GM12878 (cell line): ENCODE results near the gene C17orf50. TPM values are rescaled to one million over a fixed set of nuclear protein-coding genes. Genes with fewer than 3 reads are reported as not detected.

ENCODE experiments used
- ATAC-seq: fragments of 200-7000 bp; cut with Tn5 transposase; 3 replicates; pipeline ENCODE4 v1.9.1; 2020; ENCODE audit warnings: mild to moderate bottlenecking, moderate library complexity
- BruUV-seq: library from RNA; stranded (reverse); fragments of 400-500 nt; replicated peaks from 2 replicates; lab custom pipeline; 2021; lab: Mats Ljungman, UMichigan
- CTCF ChIA-PET: fragments of 300-600 bp; sonication (Branson Sonifier 250); formaldehyde crosslinking; extraction: SDS; loops from one replicate; lab custom pipeline; 2021; ENCODE audit warnings: inconsistent platforms; lab: Yijun Ruan, JAX
- POLR2A ChIA-PET: fragments of 350-600 bp; formaldehyde crosslinking; extraction: SDS; loops from one replicate; lab custom pipeline; 2021; ENCODE audit warnings: inconsistent platforms; lab: Charles Lee
- RAD21 ChIA-PET: fragments of 300-600 bp; sonication (Branson Sonifier 250); formaldehyde crosslinking; loops from one replicate; lab custom pipeline; 2023; ENCODE audit warnings: antibody characterized with exemption; ENCODE audit not compliant: unreplicated experiment; lab: Charles Lee
- SMC1A ChIA-PET: fragments of 300-600 bp; sonication (Branson Sonifier 250); formaldehyde crosslinking; loops from one replicate; lab custom pipeline; 2023; ENCODE audit not compliant: unreplicated experiment, uncharacterized antibody; lab: Charles Lee
- DNase-seq: peaks from one replicate; pipeline ENCODE4 v3.0.0-alpha.2; 2011; ENCODE audit warnings: low read depth, low spot score
- FAIRE-seq: peaks from 3 replicates; lab custom pipeline; 2011; peaks lifted over from hg19 to GRCh38; lab: Jason Lieb, UNC
- H2AFZ ChIP-seq: 2 replicates; pipeline ENCODE4 v1.6.0; 2011; ENCODE audit warnings: low read depth, low read length, control low read depth; ENCODE audit not compliant: control insufficient read depth
- H3K27ac ChIP-seq: 2 replicates; pipeline ENCODE4 v1.5.1; 2011; ENCODE audit warnings: control low read depth; ENCODE audit not compliant: control insufficient read depth, insufficient read depth
- H3K27me3 ChIP-seq, 2 experiments: replicated peaks in 1 of 2; 2 replicates each; pipeline versions ENCODE4 v1.6.0 to v1.6.1; 2011; ENCODE audit warnings: low read length in 1 of 2; ENCODE audit not compliant: control insufficient read depth in 2 of 2, insufficient read depth in 2 of 2
- H3K36me3 ChIP-seq, 2 experiments: 2 replicates each; pipeline ENCODE4 v1.5.1; 2011; ENCODE audit warnings: low read length in 1 of 2; ENCODE audit not compliant: control insufficient read depth in 2 of 2, insufficient read depth in 2 of 2
- H3K4me1 ChIP-seq: 2 replicates; pipeline ENCODE4 v1.6.1; 2011; ENCODE audit warnings: mild to moderate bottlenecking, low read length, moderate library complexity, mixed read lengths; ENCODE audit not compliant: control insufficient read depth, insufficient read depth
- H3K4me2 ChIP-seq: 2 replicates; pipeline ENCODE4 v1.6.0; 2011; ENCODE audit warnings: control low read depth; ENCODE audit not compliant: control insufficient read depth, insufficient read depth
- H3K4me3 ChIP-seq: fragments of 200-600 bp; sonication (generic); 2 replicates; pipeline ENCODE4 v1.5.1; 2016
- H3K79me2 ChIP-seq: 2 replicates; pipeline ENCODE4 v1.6.0; 2011; ENCODE audit warnings: low read length; ENCODE audit not compliant: control insufficient read depth, insufficient read depth
- H3K9ac ChIP-seq: 2 replicates; pipeline ENCODE4 v1.8.0; 2011; ENCODE audit warnings: low read length, control low read depth, mixed read lengths; ENCODE audit not compliant: control insufficient read depth, insufficient read depth
- H3K9me3 ChIP-seq: replicated peaks from 3 replicates; pipeline ENCODE4 v1.5.1; 2011; ENCODE audit warnings: mild to moderate bottlenecking, low read length; ENCODE audit not compliant: control insufficient read depth, insufficient read depth
- H4K20me1 ChIP-seq: 2 replicates; pipeline ENCODE4 v1.6.0; 2011; ENCODE audit not compliant: control insufficient read depth, insufficient read depth
- CBFB ChIP-seq: IDR thresholded peaks from 2 replicates; pipeline ENCODE4 v1.6.1; 2016; ENCODE audit warnings: antibody characterized with exemption, low read depth
- CREM ChIP-seq: IDR thresholded peaks from 2 replicates; pipeline ENCODE4 v1.6.1; 2014; ENCODE audit warnings: antibody characterized with exemption, low read depth
- EED ChIP-seq: sonication (generic); IDR thresholded peaks from 2 replicates; pipeline ENCODE4 v1.6.1; 2016; ENCODE audit warnings: antibody characterized with exemption, low read depth
- ETV6 ChIP-seq, 2 experiments: fragments of 450-650 bp in 1 of 2; IDR thresholded peaks in 1 of 2; conservative IDR thresholded peaks in 1 of 2; 2 replicates each; pipeline ENCODE4 v1.6.1; 2014; ENCODE audit warnings: antibody characterized with exemption in 1 of 2, borderline replicate concordance in 1 of 2, low read depth in 1 of 2, mild to moderate bottlenecking in 1 of 2, moderate library complexity in 1 of 2
- FOXK2 ChIP-seq: fragments of 450-650 bp; IDR thresholded peaks from 2 replicates; pipeline ENCODE4 v1.6.1; 2017; ENCODE audit warnings: mild to moderate bottlenecking, moderate library complexity
- JUNB ChIP-seq: IDR thresholded peaks from 2 replicates; pipeline ENCODE4 v1.6.1; 2016; ENCODE audit warnings: antibody characterized with exemption, mild to moderate bottlenecking
- RAD51 ChIP-seq: fragments of 450-650 bp; IDR thresholded peaks from 2 replicates; pipeline ENCODE4 v1.6.1; 2016; ENCODE audit warnings: moderate library complexity, mild to moderate bottlenecking, inconsistent platforms
- SREBF2 ChIP-seq: IDR thresholded peaks from 2 replicates; pipeline ENCODE4 v1.6.1; 2012; ENCODE audit warnings: mild to moderate bottlenecking, low read length
- TCF3 ChIP-seq: IDR thresholded peaks from 2 replicates; pipeline ENCODE4 v1.6.1; 2012; ENCODE audit warnings: low read depth, mild to moderate bottlenecking, low read length, borderline replicate concordance; ENCODE audit not compliant: insufficient read depth
- ZNF207 ChIP-seq: fragments of 450-650 bp; IDR thresholded peaks from 2 replicates; pipeline ENCODE4 v1.6.1; 2014; ENCODE audit warnings: antibody characterized with exemption, mild to moderate bottlenecking, borderline replicate concordance
- WGBS: methylation state at CpG from one replicate; pipeline ENCODE4 v1.1.6; 2016; ENCODE audit warnings: low lambda C conversion rate; ENCODE audit not compliant: insufficient replicate concordance, insufficient coverage; ENCODE audit errors: missing lambda C conversion rate; 5-methylcytosine and 5-hydroxymethylcytosine counted together
- in situ Hi-C: fragments of 300-500 bp; cut with MboI; formaldehyde crosslinking; loops from 9 replicates; pipeline ENCODE4 v1.14.3; 2018; ENCODE audit warnings: mixed read lengths
- intact Hi-C: fragments of 100-400 bp; cut with micrococcal nuclease; formaldehyde crosslinking; loops from one replicate; pipeline ENCODE4 v1.14.2; 2022; ENCODE audit not compliant: unreplicated experiment
- polyA plus RNA-seq, 11 experiments: library from polyadenylated mRNA; depleted of rRNA in 4 of 11; unstranded in 6 of 11; stranded (reverse) in 5 of 11; fragments of >200 nt; fragmentation: Nextera tagmentation in 4 of 11; fragmentation: Illumina TruSeq in 1 of 11; extraction: Ambion mirVana in 4 of 11; extraction: Trizol in 1 of 11; gene quantifications; 1 replicate in 1 of 11; 2 replicates in 10 of 11; pipeline versions ENCODE4 v1.2.1 to v1.2.3, GENCODE V29; 2011 to 2016; ENCODE audit warnings: inconsistent platforms in 2 of 11, missing spikeins in 2 of 11, low read depth in 1 of 11
- total RNA-seq, 4 experiments: library from RNA; depleted of rRNA in 3 of 4; stranded (reverse); fragments of >200 nt in 3 of 4; fragmentation: Illumina TruSeq in 1 of 4; extraction: Trizol in 1 of 4; gene quantifications; 2 replicates each; pipeline versions ENCODE4 v1.2.1 to v1.2.3, GENCODE V29; 2013 to 2021
- TF ChIP-seq, protein P1 (sequence below): fragments of 450-650 bp; IDR thresholded peaks from 2 replicates; pipeline ENCODE4 v1.6.1; 2018; ENCODE audit warnings: borderline replicate concordance, mild to moderate bottlenecking; ENCODE audit not compliant: partially characterized antibody

Gene C17orf50
- total and polyA plus RNA-seq, 10 of the 15 experiments (the other 5 are each of a cell fraction or from before 2014, with no cell fraction given): 0.16 TPM; not detected in 9

DNA sequence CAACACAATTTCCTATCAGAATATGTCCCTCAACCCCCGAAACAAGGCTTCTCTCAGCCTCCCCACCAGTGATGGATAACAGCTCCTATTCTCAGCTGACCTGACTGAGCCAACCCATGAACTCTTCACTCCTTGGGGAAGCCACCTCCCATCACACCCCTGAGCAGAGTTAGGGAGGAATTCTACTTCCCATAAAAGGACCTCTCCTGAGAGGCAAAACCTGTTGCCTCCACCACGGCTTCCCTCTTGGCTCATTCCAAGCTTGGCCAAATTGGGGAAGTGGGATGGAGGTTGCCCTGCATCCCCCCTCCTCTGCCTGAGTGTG, 34.9 kb upstream of the C17orf50 start:
- 88% methylated on average over 2 of the region's 2 CpGs for WGBS
- intact Hi-C loops (no loop called here), in situ Hi-C loops (no loop called here)
- H3K4me1 ChIP-seq: no peaks in the 10 kb centered on the region
- peaks cover 3 to 5% of the 10 kb centered on the region in 2 experiments; a peak in 3 of 4 replicates for H3K36me3 ChIP-seq
- no peak overlapping the region for H3K4me3 ChIP-seq
- POLR2A ChIA-PET: interaction anchor here (1.0 kb wide), 1 partner anchor 18 kb away, joined by 3 read pairs; no protein-coding TSS in a partner anchor
- no peaks in the 10 kb centered on the region for H4K20me1 ChIP-seq
- RAD21 ChIA-PET: no interaction called here
- BruUV-seq: TSS peak; percentile 50
- no peaks in the 10 kb centered on the region for H3K79me2 ChIP-seq
- no peaks in the 10 kb centered on the region for H3K27me3 ChIP-seq
- DNase-seq (no peak), FAIRE-seq (no peak), ATAC-seq (no peak)
- SMC1A ChIA-PET: no interaction called here
- no peak overlapping the region for H2AFZ ChIP-seq
- no peak overlapping the region for H3K9ac ChIP-seq
- CTCF ChIA-PET: no interaction called here
- TF ChIP-seq TCF3 (no peak), EED (no peak), ETV6 (conservative IDR thresholded peaks at IDR 0.05 in 1 of 2, IDR thresholded peaks at IDR 0.05 in 1 of 2; ENCODE audit: borderline replicate concordance in 1 of 2, low read depth in 1 of 2) (no peak), ZNF207 (no peak), CREM (no peak), JUNB (no peak), FOXK2 (no peak), SREBF2 (no peak), CBFB (no peak), RAD51 (no peak)
- TF ChIP-seq, protein P1, sequence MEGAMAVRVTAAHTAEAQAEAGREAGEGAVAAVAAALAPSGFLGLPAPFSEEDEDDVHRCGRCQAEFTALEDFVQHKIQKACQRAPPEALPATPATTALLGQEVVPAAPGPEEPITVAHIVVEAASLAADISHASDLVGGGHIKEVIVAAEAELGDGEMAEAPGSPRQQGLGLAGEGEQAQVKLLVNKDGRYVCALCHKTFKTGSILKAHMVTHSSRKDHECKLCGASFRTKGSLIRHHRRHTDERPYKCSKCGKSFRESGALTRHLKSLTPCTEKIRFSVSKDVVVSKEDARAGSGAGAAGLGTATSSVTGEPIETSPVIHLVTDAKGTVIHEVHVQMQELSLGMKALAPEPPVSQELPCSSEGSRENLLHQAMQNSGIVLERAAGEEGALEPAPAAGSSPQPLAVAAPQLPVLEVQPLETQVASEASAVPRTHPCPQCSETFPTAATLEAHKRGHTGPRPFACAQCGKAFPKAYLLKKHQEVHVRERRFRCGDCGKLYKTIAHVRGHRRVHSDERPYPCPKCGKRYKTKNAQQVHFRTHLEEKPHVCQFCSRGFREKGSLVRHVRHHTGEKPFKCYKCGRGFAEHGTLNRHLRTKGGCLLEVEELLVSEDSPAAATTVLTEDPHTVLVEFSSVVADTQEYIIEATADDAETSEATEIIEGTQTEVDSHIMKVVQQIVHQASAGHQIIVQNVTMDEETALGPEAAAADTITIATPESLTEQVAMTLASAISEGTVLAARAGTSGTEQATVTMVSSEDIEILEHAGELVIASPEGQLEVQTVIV: no peak
- H3K27ac ChIP-seq: no peak overlapping the region
- H3K9me3 ChIP-seq: no peaks in the 10 kb centered on the region
- H3K4me2 ChIP-seq: no peak overlapping the region
